ENCODE data around the gene ZNF787. TPM values are rescaled to one million over a fixed set of nuclear protein-coding genes. Genes with fewer than 3 reads are reported as not detected.
A peak's percentile ranks its signal among the peaks of the same experiment; 100 is the strongest.

The ZNF787 gene
- total RNA-seq, 1 experiment from 2014 or later: 54.6 TPM

DNA sequence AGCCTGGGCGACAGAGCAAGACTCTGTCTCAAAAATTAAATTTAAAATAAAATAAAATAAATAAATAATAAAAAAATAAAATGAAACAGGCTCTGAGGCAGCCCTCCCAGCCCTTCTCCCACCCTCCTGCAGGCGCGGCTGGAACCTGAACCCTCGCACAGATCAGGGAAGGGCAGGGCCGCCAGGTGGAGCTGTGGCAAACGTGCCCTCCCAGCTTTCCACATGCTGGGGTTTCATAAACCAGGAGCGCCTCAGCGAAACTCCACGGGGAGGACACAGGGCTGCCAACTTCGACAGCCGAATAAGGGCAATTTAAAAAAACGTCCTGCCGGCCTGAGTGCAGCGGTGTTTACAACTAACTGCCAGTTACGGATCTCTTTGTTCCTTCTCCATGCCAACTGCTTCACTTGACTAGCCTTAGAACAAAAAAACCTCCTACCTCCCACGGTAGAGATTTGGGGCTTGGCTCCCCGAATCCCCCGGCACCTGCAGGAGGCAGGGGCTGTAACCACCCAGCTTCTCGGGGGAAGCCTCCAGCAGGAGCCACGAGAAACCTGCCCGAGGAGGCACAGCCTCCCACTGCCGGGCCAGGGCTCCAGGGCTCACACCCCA is 15.9 kb downstream of the ZNF787 start:
- Histone ChIP-seq H3K14ac (ENCODE audit: insufficient read depth, low read length) (peak overlapping the region; percentile 6; the same call in 1 of the 2 replicates), H3K27me3 (ENCODE audit: insufficient read depth, low read length) (no peaks in the 10 kb centered on the region), H3K9me3 (ENCODE audit: control insufficient read depth, low read depth, low read length) (no peaks in the 10 kb centered on the region), H3K4me2 (ENCODE audit: insufficient read depth, insufficient read length, low read length) (no peak overlapping the region), H3K56ac (ENCODE audit: insufficient read length, low read depth, low read length) (no peak overlapping the region), H3K4ac (ENCODE audit: low read depth, low read length) (no peak overlapping the region), H3K79me1 (ENCODE audit: insufficient read depth, low read depth, low read length, poor library complexity, severe bottlenecking) (no peaks in the 10 kb centered on the region), H2BK5ac (ENCODE audit: insufficient read length, low read length) (no peak overlapping the region), H3K23me2 (ENCODE audit: insufficient read length, low read depth, low read length, poor library complexity, severe bottlenecking) (no peaks in the 10 kb centered on the region), H4K5ac (ENCODE audit: insufficient read length, low read depth, low read length) (no peak overlapping the region), H3K18ac (ENCODE audit: insufficient read length, low read depth, low read length) (peak overlapping the region; percentile 4), H2AK5ac (ENCODE audit: insufficient read length, low read length) (no peak overlapping the region), H4K20me1 (ENCODE audit: control insufficient read depth, insufficient read depth, insufficient read length) (no peaks in the 10 kb centered on the region), H4K91ac (ENCODE audit: insufficient read length, low read depth, low read length) (no peak overlapping the region), H2BK120ac (ENCODE audit: low read depth, low read length, poor library complexity, severe bottlenecking) (no peak overlapping the region), H2BK20ac (ENCODE audit: low read depth, low read length, poor library complexity, severe bottlenecking) (no peak overlapping the region), H3T11ph (ENCODE audit: low read length) (no peak overlapping the region), H2AFZ (ENCODE audit: low read length) (no peak overlapping the region), H4K8ac (replicated peaks; ENCODE audit: insufficient read length, low read depth, low read length) (no peak overlapping the region), H3K27ac (ENCODE audit: insufficient read length, low read depth, low read length) (no peak overlapping the region), H3K9ac (ENCODE audit: extremely low read depth, insufficient read length, low read length) (no peak overlapping the region), H3K23ac (ENCODE audit: insufficient read length, low read depth, low read length) (no peak overlapping the region), H2BK15ac (ENCODE audit: low read depth, low read length) (no peak overlapping the region), H3K4me1 (ENCODE audit: insufficient read depth, low read length) (peaks cover 6% of the 10 kb centered on the region; the same call in 1 of the 2 replicates), H2BK12ac (ENCODE audit: insufficient read length, low read depth, low read length) (no peak overlapping the region), H3K79me2 (ENCODE audit: insufficient read depth, low read length) (peaks cover 37% of the 10 kb centered on the region; the same call in 1 of the 2 replicates)
- no peaks in the 10 kb centered on the region for H3K9me3 Mint-ChIP-seq
- peaks cover 30 to 42% of the 10 kb centered on the region in 2 experiments for H3K4me1 Mint-ChIP-seq
- H3K27me3 Mint-ChIP-seq (ENCODE audit: low read depth): no peaks in the 10 kb centered on the region
- TF ChIP-seq, protein P1, sequence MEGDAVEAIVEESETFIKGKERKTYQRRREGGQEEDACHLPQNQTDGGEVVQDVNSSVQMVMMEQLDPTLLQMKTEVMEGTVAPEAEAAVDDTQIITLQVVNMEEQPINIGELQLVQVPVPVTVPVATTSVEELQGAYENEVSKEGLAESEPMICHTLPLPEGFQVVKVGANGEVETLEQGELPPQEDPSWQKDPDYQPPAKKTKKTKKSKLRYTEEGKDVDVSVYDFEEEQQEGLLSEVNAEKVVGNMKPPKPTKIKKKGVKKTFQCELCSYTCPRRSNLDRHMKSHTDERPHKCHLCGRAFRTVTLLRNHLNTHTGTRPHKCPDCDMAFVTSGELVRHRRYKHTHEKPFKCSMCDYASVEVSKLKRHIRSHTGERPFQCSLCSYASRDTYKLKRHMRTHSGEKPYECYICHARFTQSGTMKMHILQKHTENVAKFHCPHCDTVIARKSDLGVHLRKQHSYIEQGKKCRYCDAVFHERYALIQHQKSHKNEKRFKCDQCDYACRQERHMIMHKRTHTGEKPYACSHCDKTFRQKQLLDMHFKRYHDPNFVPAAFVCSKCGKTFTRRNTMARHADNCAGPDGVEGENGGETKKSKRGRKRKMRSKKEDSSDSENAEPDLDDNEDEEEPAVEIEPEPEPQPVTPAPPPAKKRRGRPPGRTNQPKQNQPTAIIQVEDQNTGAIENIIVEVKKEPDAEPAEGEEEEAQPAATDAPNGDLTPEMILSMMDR (conservative IDR thresholded peaks at IDR 0.05): peak; percentile 88
- no CpG with 5 or more reads among the region's 22 CpGs for WGBS (ENCODE audit: extremely low coverage, insufficient read length, low lambda C conversion rate)
- H3K4me3 Mint-ChIP-seq: peak overlapping the region in 1 of 2 experiments; percentile 53; a peak in 1 of 5 replicates
- H3K36me3 Mint-ChIP-seq (ENCODE audit: insufficient read depth in 1 of 3, low read depth in 3 of 3): peaks cover 10 to 28% (median 16%) of the 10 kb centered on the region in 3 experiments
- peak; percentile 85 for DNase-seq
- peak overlapping the region; percentile 22 to 81 (median 55); a peak in 3 of 7 replicates for H3K27ac Mint-ChIP-seq
